B cell (primary cell): ENCODE measurements around the gene KRT79. TPM values are rescaled to one million over a fixed set of nuclear protein-coding genes. Genes with fewer than 3 reads are reported as not detected.

Experiments
- ATAC-seq: fragments of 200-7000 bp; cut with Tn5 transposase; one replicate; pipeline ENCODE4 v1.10.0; 2021; ENCODE audit warnings: low read depth, mild to moderate bottlenecking, moderate number of reproducible peaks, moderate library complexity
- CTCF ChIA-PET: fragments of 350-600 bp; sonication (Branson Sonifier 250); formaldehyde crosslinking; loops from one replicate; lab custom pipeline; 2021; ENCODE audit warnings: antibody characterized with exemption, inconsistent platforms; lab: Charles Lee
- POLR2A ChIA-PET: fragments of 350-600 bp; sonication (Branson Sonifier 250); formaldehyde crosslinking; loops from one replicate; lab custom pipeline; 2021; ENCODE audit warnings: antibody characterized with exemption; lab: Charles Lee
- DNase-seq: peaks from one replicate; pipeline ENCODE4 v3.0.0; 2013
- H2AFZ ChIP-seq: 2 replicates; pipeline ENCODE4 v1.6.1; 2012; ENCODE audit warnings: mild to moderate bottlenecking, low read depth, low read length; ENCODE audit not compliant: insufficient read depth, poor library complexity, severe bottlenecking
- H3K27ac ChIP-seq, 2 donors: 1 replicate in 1 of 2; 2 replicates in 1 of 2; pipeline ENCODE4 v1.5.1; 2012 to 2013; ENCODE audit warnings: low read length in 2 of 2, mild to moderate bottlenecking in 2 of 2, moderate library complexity in 1 of 2
- H3K27me3 ChIP-seq, 4 experiments: fragments of 200-600 bp in 1 of 4; sonication (generic) in 1 of 4; replicated peaks in 1 of 4; 1 replicate in 2 of 4; 2 replicates in 2 of 4; pipeline versions ENCODE4 v1.6.1 to v1.7.0; 2013 to 2016; ENCODE audit warnings: low read length in 3 of 4, mild to moderate bottlenecking in 2 of 4, mixed read lengths in 1 of 4, moderate library complexity in 1 of 4; ENCODE audit not compliant: insufficient read depth in 4 of 4, control insufficient read depth in 3 of 4; ENCODE audit errors: control extremely low read depth in 1 of 4
- H3K36me3 ChIP-seq, 2 experiments: replicated peaks in 1 of 2; 1 replicate in 1 of 2; 2 replicates in 1 of 2; pipeline versions ENCODE4 v1.6.1 to v1.7.1; 2013; ENCODE audit warnings: low read length in 1 of 2; ENCODE audit not compliant: insufficient read depth in 2 of 2, control insufficient read depth in 1 of 2; ENCODE audit errors: control extremely low read depth in 1 of 2, extremely low read depth in 1 of 2
- H3K4me1 ChIP-seq, 2 donors: fragments of 200-600 bp in 1 of 2; sonication (generic) in 1 of 2; 1 replicate in 1 of 2; 2 replicates in 1 of 2; pipeline versions ENCODE4 v1.5.1 to v1.6.1; 2013 to 2017; ENCODE audit warnings: low read length in 2 of 2; ENCODE audit not compliant: control insufficient read depth in 2 of 2, insufficient read depth in 2 of 2
- H3K4me2 ChIP-seq: replicated peaks from 2 replicates; pipeline ENCODE3; 2012; ENCODE audit warnings: mild to moderate bottlenecking, low read depth, low read length; ENCODE audit not compliant: poor library complexity, severe bottlenecking
- H3K4me3 ChIP-seq, 5 experiments: fragments of 200-600 bp in 1 of 5; sonication (generic) in 1 of 5; 1 replicate in 3 of 5; 2 replicates in 2 of 5; pipeline versions ENCODE4 v1.5.1 to v1.7.0; 2011 to 2016; ENCODE audit warnings: low read length in 4 of 5, mild to moderate bottlenecking in 4 of 5, low read depth in 2 of 5, control low read depth in 1 of 5, moderate library complexity in 1 of 5; ENCODE audit not compliant: insufficient read depth in 1 of 5; ENCODE audit errors: control extremely low read depth in 1 of 5, extremely low read depth in 1 of 5
- H3K79me2 ChIP-seq: fragments of 200-600 bp; sonication (generic); one replicate; pipeline ENCODE4 v1.6.0; 2016; ENCODE audit warnings: low read length; ENCODE audit not compliant: control insufficient read depth, insufficient read depth
- H3K9ac ChIP-seq: fragments of 200-600 bp; sonication (generic); 2 replicates; pipeline ENCODE4 v1.6.1; 2017; ENCODE audit warnings: mild to moderate bottlenecking, low read length, moderate library complexity
- H3K9me3 ChIP-seq, 3 donors: one replicate each; pipeline versions ENCODE4 v1.6.1 to v1.7.1; 2013; ENCODE audit warnings: low read length in 2 of 3; ENCODE audit not compliant: control insufficient read depth in 2 of 3, insufficient read depth in 1 of 3; ENCODE audit errors: control extremely low read depth in 1 of 3
- H4K20me1 ChIP-seq: 2 replicates; pipeline ENCODE4 v1.6.0; 2012; ENCODE audit warnings: mild to moderate bottlenecking, low read length; ENCODE audit not compliant: insufficient read depth, control insufficient read depth, poor library complexity, severe bottlenecking
- H3K27ac Mint-ChIP-seq: one replicate; pipeline ENCODE4 v1.8.0; 2021; ENCODE audit warnings: mixed read lengths
- H3K27me3 Mint-ChIP-seq: one replicate; pipeline ENCODE4 v1.8.0; 2021; ENCODE audit warnings: mixed read lengths
- H3K4me1 Mint-ChIP-seq: one replicate; pipeline ENCODE4 v1.8.0; 2021; ENCODE audit warnings: mixed read lengths
- H3K4me3 Mint-ChIP-seq: one replicate; pipeline ENCODE4 v1.8.0; 2021; ENCODE audit warnings: mixed read lengths
- H3K9me3 Mint-ChIP-seq: one replicate; pipeline ENCODE4 v1.8.0; 2022; ENCODE audit warnings: mixed read lengths; ENCODE audit not compliant: insufficient read depth
- CTCF ChIP-seq: fragments of 200-600 bp; IDR thresholded peaks from one replicate; pipeline ENCODE4 v1.8.0; 2022; ENCODE audit warnings: antibody characterized with exemption, mild to moderate bottlenecking
- EZH2 ChIP-seq: IDR thresholded peaks from 2 replicates; pipeline ENCODE4 v1.6.1; 2012; ENCODE audit warnings: borderline replicate concordance, low read depth, mild to moderate bottlenecking, moderate library complexity, low read length; ENCODE audit not compliant: insufficient read depth, poor library complexity, severe bottlenecking
- WGBS: methylation state at CpG from one replicate; pipeline ENCODE4 v1.1.5; 2013; ENCODE audit warnings: missing lambda C conversion rate; ENCODE audit not compliant: insufficient coverage; 5-methylcytosine and 5-hydroxymethylcytosine counted together
- intact Hi-C: fragments of 100-400 bp; cut with micrococcal nuclease; formaldehyde crosslinking; loops from one replicate; pipeline ENCODE4 v1.10.0; 2022
- polyA plus RNA-seq: library from polyadenylated mRNA; depleted of rRNA; stranded (reverse); fragments of >200 nt; gene quantifications from 2 replicates; pipeline ENCODE4 v1.2.3, GENCODE V29; 2012
- total RNA-seq, 2 donors: library from RNA; stranded (reverse); fragments of 120-200 nt in 1 of 2; gene quantifications; 1 replicate in 1 of 2; 2 replicates in 1 of 2; pipeline versions ENCODE4 v1.2.3 to v1.2.4, GENCODE V29; 2013 to 2022

The KRT79 gene
- total and polyA plus RNA-seq, 2 donors (not counting 1 experiment from before 2014, with no cell fraction given): not detected

- Histone ChIP-seq H4K20me1 (no peaks in the 10 kb centered on the region), H3K9ac (no peak overlapping the region), H3K4me2 (no peak overlapping the region), H3K27ac (no peak overlapping the region), H3K79me2 (no peaks in the 10 kb centered on the region), H3K4me1 (no peaks in the 10 kb centered on the region), H3K36me3 (no peaks in the 10 kb centered on the region), H3K4me3 (no peak overlapping the region), H3K27me3 (peaks cover 0 to 2% (median 0%) of the 10 kb centered on the region in 4 experiments), H2AFZ (no peak overlapping the region), H3K9me3 (no peaks in the 10 kb centered on the region)
- Mint-ChIP-seq H3K4me3 (no peak overlapping the region), H3K27me3 (peaks cover 18% of the 10 kb centered on the region), H3K9me3 (no peaks in the 10 kb centered on the region), H3K27ac (no peak overlapping the region), H3K4me1 (no peaks in the 10 kb centered on the region)
- TF ChIP-seq EZH2: no peak
- TF ChIP-seq CTCF: no peak
- no peak for ATAC-seq
- 92% methylated on average over 2 of the region's 6 CpGs for WGBS
- intact Hi-C loops: no loop called here
- no peak for DNase-seq
- POLR2A ChIA-PET: no interaction called here
- CTCF ChIA-PET: interaction anchor here (1.1 kb wide), 1 partner anchor 121 kb away, joined by 3 read pairs; no protein-coding TSS in a partner anchor
Observed at GRCh38 chr12:52860102-52860823, 26.2 kb upstream of the KRT79 start.

GRCh38 chr12:52857500-52857899 is 23.4 kb upstream of the KRT79 start:
- Histone ChIP-seq H3K4me1 (no peaks in the 10 kb centered on the region), H3K36me3 (no peaks in the 10 kb centered on the region), H3K79me2 (no peaks in the 10 kb centered on the region), H3K9me3 (no peaks in the 10 kb centered on the region), H3K27ac (no peak overlapping the region), H2AFZ (no peak overlapping the region), H3K4me2 (no peak overlapping the region), H3K27me3 (peaks cover 0 to 2% (median 0%) of the 10 kb centered on the region in 4 experiments), H3K4me3 (no peak overlapping the region), H3K9ac (no peak overlapping the region), H4K20me1 (no peaks in the 10 kb centered on the region)
- intact Hi-C loops: no loop called here
- Mint-ChIP-seq H3K9me3 (no peaks in the 10 kb centered on the region), H3K4me1 (no peaks in the 10 kb centered on the region), H3K27ac (no peak overlapping the region), H3K27me3 (peaks cover 28% of the 10 kb centered on the region), H3K4me3 (no peak overlapping the region)
- 100% methylated on average over 1 of the region's 3 CpGs for WGBS
- ChIA-PET CTCF (no interaction called here), POLR2A (no interaction called here)
- DNase-seq: no peak
- no peak for TF ChIP-seq CTCF
- TF ChIP-seq EZH2: no peak
- ATAC-seq: no peak
